ENCODE results near the gene CARD9.

- TF ChIP-seq TARDBP (IDR thresholded peaks at IDR 0.05) (no peak), HDGF (IDR thresholded peaks at IDR 0.05; ENCODE audit: borderline replicate concordance) (no peak), FOXA1 (IDR thresholded peaks at IDR 0.05) (no peak), FOXM1 (IDR thresholded peaks at IDR 0.05; ENCODE audit: borderline replicate concordance) (no peak)
Measured at GRCh38 chr9:136353088-136353487, 20.4 kb downstream of the CARD9 start.

Measured in HEK293T (cell line).